GM20431 (cell line): ENCODE measurements around the gene SGIP1.
"Not testable (repeated sequence)": the region's sequence is repeated elsewhere in the genome, so short reads cannot be mapped to it uniquely, and the experiment has no call there.

Source experiments
- in situ Hi-C: fragments of 300-500 bp; cut with MseI, MboI; formaldehyde crosslinking; loops from one replicate; pipeline ENCODE4 v1.15.0; 2020; ENCODE audit warnings: low sequenced_read_pairs; ENCODE audit not compliant: unreplicated experiment

Gene SGIP1

GRCh38 chr1:66787641-66788040, 253.7 kb downstream of the SGIP1 start:
- in situ Hi-C loops: no loop called here

- in situ Hi-C loops: no loop called here
Measured at GRCh38 chr1:66788231-66788939, 254.4 kb downstream of the SGIP1 start.

DNA sequence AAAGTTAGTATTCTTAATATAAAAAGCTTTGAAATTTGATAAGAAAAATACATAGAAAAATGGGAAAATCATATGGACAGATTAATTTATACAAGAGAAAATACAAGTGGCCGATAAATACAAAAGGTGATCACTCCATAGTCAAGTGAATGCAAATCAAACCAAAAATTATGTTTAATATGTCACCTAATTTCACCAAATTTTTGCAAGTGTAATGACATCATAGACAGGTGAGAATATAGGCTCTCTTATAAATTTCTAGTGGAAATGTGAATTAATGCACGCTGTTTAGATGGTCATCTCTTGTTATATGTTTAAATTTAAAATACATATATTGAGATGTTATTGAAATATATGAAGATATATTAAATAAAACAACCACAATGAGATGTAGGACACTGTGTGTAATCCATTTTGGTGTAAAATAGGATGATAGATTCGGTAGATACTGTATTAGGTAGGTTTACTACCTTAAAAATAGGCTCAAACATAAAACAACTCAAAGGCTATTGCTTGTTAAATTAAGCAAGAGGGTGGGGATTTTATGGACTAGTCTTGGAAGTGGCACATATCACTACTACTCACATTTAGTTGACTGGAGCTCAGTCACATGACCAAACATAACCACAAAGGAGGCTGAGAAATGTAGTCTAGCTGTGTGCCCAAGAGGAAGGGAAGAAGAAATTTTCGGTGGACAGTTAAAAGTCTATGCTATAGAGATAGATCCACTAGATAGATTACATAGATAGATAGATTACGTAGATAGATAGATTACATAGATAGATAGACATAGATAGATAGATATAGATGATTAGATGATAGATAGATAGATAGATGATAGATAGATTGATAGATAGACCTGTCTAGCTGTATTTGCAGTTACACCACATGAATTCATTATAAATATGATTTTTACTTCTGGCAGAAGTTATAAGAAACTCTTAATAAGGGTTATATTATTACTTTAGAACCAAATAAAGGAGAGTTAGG, 258.0 kb downstream of the SGIP1 start:
- in situ Hi-C loops: no loop called here

GRCh38 chr1:66795839-66796238, 261.9 kb downstream of the SGIP1 start:
- in situ Hi-C loops: not testable (repeated sequence)
